GM20431 (cell line): Measurements from ENCODE around the gene MBD1.
"Not testable (repeated sequence)": the region's sequence is repeated elsewhere in the genome, so short reads cannot be mapped to it uniquely, and the experiment has no call there.

ENCODE experiments used
- in situ Hi-C: fragments of 300-500 bp; cut with MseI, MboI; formaldehyde crosslinking; loops from one replicate; pipeline ENCODE4 v1.15.0; 2020; ENCODE audit warnings: low sequenced_read_pairs; ENCODE audit not compliant: unreplicated experiment

The MBD1 gene

DNA sequence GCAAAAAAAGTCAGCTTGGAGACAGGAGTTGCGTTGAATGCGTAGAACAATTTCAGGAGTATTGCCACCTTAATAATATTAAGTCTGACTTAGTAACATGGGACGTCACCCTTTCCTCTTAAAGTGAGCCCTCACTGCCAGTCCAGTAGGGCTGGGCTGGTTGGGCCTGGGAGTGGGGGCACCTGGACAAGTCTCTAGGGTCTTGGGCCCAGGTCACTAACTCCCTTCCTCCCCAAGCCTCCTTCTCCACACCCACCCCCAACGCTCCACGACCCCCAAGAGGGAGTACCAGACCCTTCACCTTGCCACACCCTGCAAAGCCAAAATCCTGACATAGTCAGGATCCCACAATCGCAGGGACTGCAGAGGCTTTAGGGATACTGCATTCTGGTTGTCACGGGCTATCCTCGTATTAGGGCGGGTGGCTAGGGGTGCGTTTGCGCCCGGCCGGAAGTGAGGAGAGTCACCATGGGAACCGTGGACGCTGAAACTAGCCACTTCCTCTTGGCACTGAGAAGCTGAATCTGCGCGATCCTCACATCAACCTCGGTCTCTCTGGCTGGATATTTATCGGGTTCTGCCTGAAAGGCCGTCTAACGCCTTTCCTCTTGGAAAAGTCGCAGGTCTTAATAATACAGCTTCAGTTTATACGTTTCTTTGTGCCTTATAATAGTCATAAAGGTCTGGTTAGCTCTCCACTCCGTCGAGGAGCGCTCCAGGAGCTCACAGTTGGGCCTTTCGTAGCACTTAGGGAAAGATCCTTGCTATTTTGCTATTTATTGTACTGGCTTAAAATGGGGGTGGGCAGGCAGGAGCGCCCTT is 16.5 kb upstream of the MBD1 start:
- in situ Hi-C loops, result no loop called here

DNA sequence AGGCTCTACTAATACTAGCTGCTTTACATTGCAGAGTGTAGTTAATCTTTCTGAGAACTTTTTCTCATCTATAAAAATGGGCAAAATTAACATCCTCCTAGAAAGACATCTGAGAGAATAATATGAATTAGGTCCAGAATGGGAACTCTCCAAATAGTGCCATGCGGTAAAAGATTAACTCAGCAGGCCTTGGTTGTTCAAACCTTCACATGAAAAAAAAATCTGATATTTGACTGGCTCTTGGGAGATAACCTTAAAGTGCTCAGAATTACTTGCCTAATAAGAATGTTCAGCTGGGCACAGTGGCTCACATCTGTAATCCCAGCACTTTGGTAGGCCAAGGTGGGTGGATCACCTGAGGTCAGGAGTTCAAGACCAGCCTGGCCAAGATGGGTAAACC is 11.7 kb upstream of the MBD1 start:
- in situ Hi-C loops, result no loop called here

DNA sequence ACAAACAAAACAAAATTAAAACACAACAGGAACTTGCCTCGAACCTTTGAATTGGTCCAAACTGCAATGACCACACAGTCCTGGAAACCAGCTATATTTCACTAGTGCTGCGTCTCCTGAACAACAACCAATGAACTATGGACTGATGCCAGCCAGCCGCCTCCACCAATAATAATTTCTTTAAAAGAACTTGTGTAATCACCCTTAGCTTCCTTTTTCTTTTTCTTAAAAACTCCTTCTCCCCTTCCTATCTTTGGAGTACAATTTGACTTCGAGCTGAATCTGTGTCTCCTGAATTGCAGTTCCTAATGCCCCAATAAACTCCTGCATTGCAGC is 7.8 kb upstream of the MBD1 start:
- in situ Hi-C loops, result no loop called here

DNA sequence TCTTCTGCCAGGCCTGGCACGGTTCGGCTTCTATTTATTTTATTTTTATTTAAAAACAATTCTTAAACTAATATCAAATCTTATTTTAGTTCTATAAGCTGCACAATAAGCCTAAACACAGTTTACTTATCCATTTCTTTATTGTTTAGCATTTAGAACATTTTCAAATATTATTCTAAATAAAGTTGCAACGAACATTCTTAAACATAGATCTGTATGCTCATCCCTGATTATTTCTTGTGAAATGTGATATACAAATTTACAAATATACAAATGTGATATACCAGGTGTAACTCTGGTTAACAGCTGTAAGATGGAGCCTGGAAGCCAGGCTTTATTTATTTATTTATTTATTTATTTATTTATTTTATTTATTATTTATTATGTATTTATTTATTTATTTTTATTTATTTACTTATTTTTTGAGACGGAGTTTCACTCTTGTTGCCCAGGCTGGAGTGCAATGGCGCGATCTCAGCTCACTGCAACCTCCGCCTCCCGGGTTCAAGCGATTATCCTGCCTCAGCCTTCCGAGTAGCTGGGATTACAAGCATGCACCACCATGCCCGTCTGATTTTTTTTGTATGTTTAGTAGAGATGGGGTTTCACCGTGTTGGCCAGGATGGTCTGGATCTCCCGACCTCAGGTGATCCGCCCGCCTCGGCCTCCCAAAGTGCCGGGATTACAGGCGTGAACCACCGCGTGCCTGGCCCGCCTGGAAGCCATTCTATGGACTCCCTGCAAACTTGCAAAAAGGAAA is 7.2 kb upstream of the MBD1 start:
- in situ Hi-C loops, result not testable (repeated sequence)

DNA sequence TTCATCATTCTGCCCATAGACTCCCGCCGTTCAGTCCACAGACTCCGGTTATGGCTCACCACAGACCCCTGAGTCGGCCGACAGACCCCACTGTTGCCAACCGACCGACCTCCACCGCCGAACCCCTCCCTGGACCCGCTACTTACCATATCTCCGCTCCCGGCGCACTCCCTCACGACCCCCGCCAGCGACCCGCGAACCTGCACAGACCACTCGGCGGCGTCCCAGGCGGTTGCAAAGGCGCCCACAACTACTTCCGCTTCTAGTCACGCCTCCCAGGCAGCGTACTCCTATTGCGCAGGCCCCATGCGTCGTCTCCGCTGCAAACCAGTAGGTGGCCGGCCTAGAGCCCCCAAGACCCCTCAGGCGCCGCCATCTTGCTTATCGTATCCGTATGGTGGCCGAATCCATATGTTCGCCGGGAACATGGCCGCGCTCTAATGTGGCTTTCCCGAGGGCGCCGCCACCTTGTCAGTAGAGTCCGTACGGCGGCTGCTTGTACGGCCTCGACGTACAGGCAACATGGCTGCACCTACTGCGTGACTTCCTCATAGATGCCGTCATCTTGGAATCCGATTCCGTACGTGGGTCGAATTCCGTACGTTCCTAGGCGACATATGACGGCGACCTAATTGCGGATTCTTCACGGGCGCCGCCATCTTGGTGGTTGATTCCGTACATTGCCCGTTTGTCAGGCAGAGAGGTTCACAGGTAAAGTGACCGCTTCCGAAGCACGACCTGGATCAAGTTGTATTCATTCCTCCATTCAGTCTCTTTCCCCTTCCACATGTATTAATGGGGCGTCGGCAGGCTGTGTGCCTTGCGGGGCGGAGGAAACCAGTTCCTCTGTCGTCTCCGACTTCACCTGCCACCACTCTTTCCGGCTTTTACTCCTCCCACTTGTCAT is 6.4 kb upstream of the MBD1 start, which contains the start of gene CXXC1:
TSS of gene CXXC1 (minus strand) at position 252 of the 907 bp plus-strand sequence. CDS start at position 149, 103 bp downstream.
- in situ Hi-C loops, result no loop called here

DNA sequence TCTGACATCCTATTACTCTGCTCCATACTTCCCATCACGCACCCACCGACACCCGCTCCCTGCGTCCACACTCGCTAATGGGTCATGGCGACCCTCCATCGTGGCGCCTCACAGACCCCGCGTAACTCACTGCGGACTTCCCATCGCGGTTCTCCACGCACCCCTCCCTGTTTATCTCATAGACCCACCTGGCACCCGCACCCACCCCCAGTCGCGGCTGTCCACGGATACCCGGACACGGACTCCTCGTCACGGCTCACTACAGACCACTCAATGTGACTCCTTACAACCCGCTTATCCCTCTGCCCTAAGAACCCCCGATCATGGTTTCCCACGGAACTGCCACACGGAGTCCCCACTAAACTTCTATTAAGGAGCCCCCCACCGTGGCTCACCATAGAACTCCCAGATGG is 5.7 kb upstream of the MBD1 start:
- in situ Hi-C loops, result no loop called here

DNA sequence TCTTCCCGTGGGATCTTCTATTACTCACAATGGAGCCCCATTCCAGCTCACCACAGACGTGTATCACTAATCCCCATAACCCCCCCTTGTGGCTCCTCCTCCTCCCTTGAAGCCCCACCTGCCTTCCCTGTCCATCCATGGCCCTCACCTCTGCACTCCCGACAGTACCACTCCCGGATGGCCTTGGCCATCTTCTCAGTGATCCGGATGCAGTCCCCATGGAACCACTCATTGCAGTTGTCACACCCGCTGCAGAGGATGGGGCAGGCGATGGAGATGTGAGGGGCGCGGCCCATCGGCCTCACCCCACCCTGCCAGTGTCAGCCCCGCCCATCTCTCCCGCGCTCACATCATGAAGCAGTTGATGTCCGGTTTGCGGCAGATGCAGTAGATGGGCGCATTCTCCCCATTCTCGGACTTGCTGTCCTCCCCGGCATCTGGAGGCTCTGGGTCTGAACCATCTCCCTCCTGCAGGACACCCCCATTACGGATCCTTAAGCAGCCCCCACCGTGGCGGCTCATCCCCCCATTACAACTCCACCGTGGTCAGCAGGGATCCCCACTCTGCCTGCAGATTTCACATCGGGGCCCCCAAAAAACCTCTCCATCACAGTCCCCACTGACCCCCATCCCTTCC is 5.2 kb upstream of the MBD1 start:
- in situ Hi-C loops, result no loop called here

DNA sequence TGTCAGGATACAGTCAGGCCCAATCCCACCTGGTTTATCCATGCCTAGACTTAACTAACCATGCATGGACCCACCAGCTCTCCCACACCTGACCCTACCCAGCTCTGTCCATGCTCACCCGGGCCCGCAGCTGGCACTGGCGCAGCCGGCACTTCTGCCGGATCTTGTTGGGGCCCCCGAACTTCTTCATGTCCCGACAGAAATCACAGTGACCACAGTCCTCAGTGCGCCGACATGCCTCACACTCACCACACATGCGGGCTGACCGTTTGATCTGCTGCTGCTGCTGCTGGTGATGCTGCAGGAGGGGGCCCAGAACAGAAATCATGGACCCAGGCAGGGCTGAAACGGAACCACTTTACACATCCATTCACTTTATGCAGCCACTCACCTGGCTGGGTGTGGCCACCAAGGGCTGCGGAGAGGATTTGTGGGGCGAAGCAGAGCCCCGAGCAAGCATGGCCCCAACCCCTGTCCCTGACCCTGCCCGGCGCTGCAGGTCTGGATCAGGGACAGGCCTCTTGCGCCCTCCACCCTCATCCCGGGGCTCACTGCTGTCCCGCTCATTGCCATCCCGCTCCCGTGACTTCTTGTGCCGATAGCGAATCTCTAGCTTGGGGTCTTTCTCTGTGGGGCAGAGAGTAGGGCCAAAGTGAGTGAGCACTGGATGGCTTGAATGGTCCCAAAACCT is 4.5 kb upstream of the MBD1 start:
- in situ Hi-C loops, result no loop called here

DNA sequence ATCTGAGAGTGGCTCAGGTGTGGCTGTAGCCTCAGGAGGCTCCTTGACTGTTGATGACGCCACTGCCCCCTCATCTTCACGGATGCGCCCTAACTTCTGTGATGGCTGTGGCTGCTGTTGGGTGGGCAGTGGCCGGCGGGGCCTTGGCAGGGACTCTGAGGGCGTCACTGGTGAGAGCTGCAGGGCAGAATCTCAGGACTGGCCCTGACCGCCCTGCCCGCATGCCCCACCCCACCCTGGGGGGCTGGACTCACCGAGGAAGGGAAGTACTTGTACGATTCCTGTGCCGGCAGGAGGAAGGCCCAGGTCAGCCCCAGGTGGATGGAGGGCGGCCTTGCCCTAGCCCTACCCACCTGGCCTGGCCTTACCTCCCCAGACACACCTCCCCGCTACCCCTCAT is 3.7 kb upstream of the MBD1 start:
- in situ Hi-C loops, result no loop called here

DNA sequence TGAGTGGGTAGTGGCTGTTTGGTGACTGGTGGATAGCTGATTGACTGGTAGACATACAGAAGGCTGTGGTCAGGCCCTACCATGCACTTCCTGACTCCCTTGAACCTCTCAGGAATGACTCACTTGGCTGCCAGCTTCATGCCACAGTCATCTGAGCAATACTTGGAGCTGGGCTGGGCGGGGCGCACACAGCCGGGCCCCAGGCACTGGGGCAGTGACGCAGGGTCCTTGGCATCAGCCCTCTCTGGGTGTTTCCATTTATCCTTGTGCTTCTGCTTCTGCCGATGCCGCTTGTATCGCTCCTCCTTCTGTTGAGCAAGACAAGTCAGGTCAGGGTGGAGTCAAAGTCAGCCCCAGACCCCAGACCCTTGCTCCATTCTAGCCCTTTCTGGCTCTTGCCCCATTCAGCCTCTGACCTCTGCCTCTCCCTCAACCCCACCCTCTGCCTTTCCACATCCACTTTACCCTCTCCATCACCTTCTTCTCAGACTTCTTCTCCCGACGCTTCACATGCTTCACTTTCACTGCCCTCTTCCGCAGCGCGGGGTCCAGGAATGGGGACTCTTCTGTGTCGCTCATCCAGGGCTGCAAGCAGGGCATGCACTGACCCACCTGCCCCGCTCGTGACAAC is 3.0 kb upstream of the MBD1 start:
- in situ Hi-C loops, result no loop called here

DNA sequence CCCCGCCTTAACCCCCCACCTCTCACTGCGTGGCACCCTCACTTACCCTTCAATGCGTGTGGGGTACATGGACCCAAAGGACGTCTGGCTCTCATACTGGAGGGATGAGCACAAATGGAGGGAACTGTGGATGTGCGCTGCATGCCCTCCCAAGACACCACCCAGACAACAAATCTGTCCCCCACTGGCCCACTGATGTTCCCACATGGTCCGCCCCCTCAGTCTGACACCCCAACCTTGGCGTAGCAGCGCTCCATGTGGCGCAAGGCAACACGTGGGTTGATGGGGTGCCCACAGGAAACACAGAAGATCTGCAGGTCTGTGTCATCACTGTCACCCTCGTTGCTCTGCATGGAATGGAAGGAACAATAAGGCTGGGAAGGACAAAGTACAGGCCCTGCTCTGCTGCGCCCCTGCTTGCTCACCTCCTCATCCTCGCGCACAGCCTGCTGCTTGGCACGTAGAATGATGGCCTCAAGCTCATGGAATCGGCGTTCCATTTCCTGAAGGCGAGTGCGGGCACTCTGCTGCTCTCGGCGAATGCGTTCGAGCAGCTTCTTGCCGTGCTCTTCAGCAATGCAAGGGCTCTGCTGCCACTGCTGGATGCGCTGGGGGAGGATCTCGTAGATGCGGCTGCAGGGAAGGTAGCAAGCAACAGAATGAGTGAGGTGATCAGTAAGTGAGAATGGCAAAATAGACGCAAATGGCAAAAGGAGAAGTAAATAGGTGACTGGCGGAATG is 2.3 kb upstream of the MBD1 start:
- in situ Hi-C loops, result no loop called here

DNA sequence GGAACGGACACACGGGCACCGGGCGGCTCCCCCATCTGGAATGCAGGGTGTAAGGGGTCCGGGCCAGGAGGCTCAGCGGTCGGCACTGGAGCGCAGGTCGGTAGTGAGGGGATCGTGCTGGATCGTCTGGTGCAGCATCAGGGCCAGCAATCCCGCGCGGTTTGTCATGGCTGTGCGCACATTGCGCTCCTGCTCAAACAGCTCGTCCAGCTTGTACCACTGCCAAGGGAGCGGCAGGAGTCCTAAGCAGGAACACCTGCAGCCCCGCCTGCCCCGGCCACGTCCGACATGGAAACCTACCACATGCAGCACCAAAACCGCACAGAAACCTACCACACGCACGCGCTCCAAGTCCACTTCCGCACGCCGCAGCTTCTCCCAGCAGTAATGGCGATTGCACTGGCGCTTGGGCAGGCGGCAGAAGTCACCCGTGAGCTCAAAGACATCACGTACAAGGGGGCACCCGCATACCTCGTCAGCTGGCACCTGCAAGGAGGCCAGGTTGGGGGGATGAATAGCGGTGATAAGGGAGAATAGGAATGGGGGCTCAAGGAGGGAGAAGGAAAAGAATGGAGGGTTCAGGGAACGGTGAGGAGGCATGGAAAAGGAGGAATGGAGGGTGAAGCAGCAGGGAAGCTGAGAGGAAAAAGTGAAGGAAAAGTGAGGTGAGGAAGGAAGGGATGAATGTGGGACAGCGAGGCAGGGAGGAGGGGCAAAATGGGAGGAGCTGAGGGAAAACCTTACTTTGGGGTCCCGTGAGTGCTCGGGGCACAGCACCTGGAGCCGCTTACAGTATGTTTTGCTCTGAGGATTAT is 1.4 kb upstream of the MBD1 start:
- in situ Hi-C loops, result no loop called here

DNA sequence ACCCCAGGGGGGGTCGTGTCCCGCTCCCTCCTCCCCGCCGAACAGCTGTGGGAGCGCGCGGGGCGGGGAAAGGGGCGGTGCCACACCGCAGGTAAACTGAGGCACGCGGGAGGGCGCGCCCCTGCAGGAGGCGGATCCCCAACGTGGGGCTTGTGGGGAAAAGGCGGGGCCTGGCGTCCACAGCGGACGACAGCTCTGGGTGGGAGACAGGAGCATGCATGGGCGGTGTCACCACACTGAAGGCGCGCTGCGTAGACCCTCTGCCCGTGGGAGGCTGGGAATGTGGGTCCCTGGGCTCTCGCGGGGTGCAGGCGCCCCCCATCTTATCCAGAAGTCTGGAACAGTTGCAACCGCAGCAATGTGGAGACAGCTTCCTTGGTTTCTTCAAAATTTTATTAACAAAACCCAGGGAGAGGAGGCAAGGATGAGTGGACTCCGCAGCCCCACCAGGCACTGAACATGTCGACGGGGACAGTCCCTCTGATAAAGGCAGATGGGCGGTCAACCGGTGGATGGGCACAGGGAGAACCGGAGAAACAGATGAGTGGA is 723 bp upstream of the MBD1 start:
- in situ Hi-C loops, result no loop called here

DNA sequence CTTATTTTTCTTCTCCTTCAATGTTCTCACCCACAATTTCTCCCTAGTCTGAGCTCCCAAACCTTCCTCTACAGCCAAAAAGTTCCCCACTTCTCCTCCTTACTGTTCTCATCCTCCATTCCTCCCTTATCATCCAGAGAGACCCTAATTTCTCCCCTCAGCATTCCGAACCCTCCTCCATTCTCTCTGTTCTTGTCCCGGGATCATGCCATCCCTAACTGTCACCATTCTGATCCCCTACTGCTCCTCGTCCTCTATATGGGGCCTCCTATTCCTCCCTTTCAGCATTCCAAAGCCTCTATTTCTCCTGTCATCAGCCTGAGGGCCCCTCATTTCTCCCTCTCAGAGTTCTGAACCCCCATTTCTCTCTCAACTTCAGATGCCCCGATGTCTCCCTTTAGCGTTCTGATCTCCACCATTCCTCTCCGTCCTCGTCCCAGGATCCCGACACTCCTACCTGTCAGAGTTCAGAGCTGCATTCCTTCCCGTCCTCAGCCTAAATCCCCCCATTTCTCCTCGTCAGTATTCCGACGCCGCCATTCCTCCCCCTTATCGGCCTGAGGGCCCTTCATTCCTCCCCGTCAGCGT is 522 bp downstream of the MBD1 start:
- in situ Hi-C loops, result no loop called here

DNA sequence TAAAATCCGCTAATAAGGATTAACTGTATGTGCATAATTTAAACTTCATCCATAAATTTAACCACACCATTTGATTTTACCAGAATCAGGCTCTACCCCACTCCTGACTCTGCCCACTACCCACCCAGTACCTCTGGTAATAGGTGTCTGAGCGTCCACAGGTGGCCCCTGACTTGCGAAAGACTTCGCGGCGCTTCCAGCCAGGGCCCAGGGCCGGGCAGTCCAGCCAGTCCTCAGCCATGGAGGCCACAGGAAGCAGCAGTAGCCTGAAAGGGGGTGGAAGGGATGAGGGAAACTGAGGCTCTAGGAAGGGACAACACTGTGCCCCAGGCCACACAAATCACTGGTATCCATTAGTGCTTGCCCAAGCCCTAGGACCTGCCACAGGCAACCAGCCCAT is 1.6 kb downstream of the MBD1 start:
- in situ Hi-C loops, result no loop called here

DNA sequence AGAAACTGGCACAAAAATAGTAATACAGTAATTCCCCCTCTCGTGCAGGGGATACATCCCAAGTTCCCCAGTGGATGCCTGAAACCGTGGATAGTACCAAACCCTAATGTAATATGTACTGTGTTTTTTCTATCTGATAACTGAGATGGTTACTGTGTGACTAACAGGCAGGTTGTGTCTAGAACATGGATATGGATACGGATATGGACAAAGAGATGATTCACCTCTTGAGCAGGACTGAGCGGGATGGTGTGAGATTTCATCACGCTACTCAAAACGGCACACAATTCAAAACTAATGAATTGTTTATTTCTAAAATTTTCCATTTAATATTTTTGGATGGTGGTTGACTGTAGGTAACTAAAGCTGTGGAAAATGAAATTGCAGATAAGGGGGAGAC is 3.4 kb downstream of the MBD1 start:
- in situ Hi-C loops, result no loop called here

DNA sequence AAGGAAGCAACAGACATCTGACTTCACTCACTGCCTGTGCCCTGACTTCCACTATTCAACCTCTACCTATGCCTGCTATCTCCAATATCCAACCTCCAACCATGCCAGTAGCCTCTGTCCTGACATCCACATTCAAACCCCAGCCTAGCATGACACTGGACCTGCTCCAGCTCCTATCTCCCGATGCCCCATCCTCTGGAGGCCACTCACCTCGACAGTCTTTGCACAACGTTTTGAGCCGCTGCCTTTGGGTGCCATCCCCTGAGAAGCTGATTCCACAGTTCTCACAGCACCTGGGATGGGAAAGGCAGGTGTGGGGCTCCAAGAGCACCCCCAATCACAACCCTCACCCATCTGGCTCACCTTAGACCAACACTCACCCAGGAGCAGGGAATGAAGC is 4.9 kb downstream of the MBD1 start:
- in situ Hi-C loops, result no loop called here
